Measurements from ENCODE around the gene SLC7A1. TPM values are rescaled to one million over a fixed set of nuclear protein-coding genes. Genes with fewer than 3 reads are reported as not detected.

The SLC7A1 gene
- total and polyA plus RNA-seq, 3 experiments from 2014 or later, result 7.2 to 161 (median 152) TPM

GRCh38 chr13:29532116-29532515, 63.4 kb downstream of the SLC7A1 start:
- DNase-seq, result no peak
- ChIA-PET POLR2A (no interaction called here), CTCF (no interaction called here)
- H3K27me3 ChIP-seq (ENCODE audit: insufficient read depth, low read length, poor library complexity, severe bottlenecking), result no peaks in the 10 kb centered on the region
- Mint-ChIP-seq H3K27me3 (no peaks in the 10 kb centered on the region), H3K9me3 (no peaks in the 10 kb centered on the region), H3K36me3 (peaks cover 5 to 80% (median 20%) of the 10 kb centered on the region in 3 donors), H3K4me3 (no peak overlapping the region), H3K27ac (peak overlapping the region in 1 of 8 donors; percentile 30), H3K4me1 (peaks cover 14 to 21% (median 20%) of the 10 kb centered on the region in 3 donors)
- no peaks in the 10 kb centered on the region for H3K4me1 ChIP-seq (ENCODE audit: insufficient read depth, low read length)
- H3K36me3 ChIP-seq (ENCODE audit: insufficient read depth, low read length), result peaks cover 18% of the 10 kb centered on the region
- no peak overlapping the region for H3K4me3 ChIP-seq (ENCODE audit: low read length)
- H3K9me3 ChIP-seq (ENCODE audit: low read length), result no peaks in the 10 kb centered on the region
- H3K27ac ChIP-seq (ENCODE audit: low read depth, low read length), result no peak overlapping the region

GRCh38 chr13:29530901-29531300, 64.6 kb downstream of the SLC7A1 start:
- Histone ChIP-seq H3K4me3 (ENCODE audit: low read length) (no peak overlapping the region), H3K9me3 (ENCODE audit: low read length) (no peaks in the 10 kb centered on the region), H3K27me3 (ENCODE audit: insufficient read depth, low read length, poor library complexity, severe bottlenecking) (no peaks in the 10 kb centered on the region), H3K36me3 (ENCODE audit: insufficient read depth, low read length) (peaks cover 20% of the 10 kb centered on the region), H3K27ac (ENCODE audit: low read depth, low read length) (no peak overlapping the region), H3K4me1 (ENCODE audit: insufficient read depth, low read length) (no peaks in the 10 kb centered on the region)
- Mint-ChIP-seq H3K27me3 (no peaks in the 10 kb centered on the region), H3K9me3 (no peaks in the 10 kb centered on the region), H3K27ac (peak overlapping the region in 1 of 8 donors; percentile 33), H3K4me1 (peaks cover 14 to 20% (median 17%) of the 10 kb centered on the region in 3 donors), H3K36me3 (peaks cover 5 to 84% (median 18%) of the 10 kb centered on the region in 3 donors), H3K4me3 (no peak overlapping the region)
- ChIA-PET CTCF (no interaction called here), POLR2A (no interaction called here)
- no peak for DNase-seq

- CTCF ChIA-PET, result interaction anchor here (0.9 kb wide), 1 partner anchor 21 kb away, joined by 3 read pairs; no protein-coding TSS in a partner anchor
- H3K9me3 ChIP-seq (ENCODE audit: low read length), result no peaks in the 10 kb centered on the region
- Mint-ChIP-seq H3K9me3 (no peaks in the 10 kb centered on the region), H3K27me3 (no peaks in the 10 kb centered on the region), H3K4me1 (peaks cover 14 to 20% (median 17%) of the 10 kb centered on the region in 3 donors), H3K36me3 (peaks cover 5 to 80% (median 17%) of the 10 kb centered on the region in 3 donors), H3K4me3 (peak overlapping the region in 4 of 7 donors; percentile 29 to 54 (median 46)), H3K27ac (peak overlapping the region in 7 of 8 donors; percentile 43 to 91 (median 83))
- H3K27ac ChIP-seq (ENCODE audit: low read depth, low read length), result no peak overlapping the region
- peak in 4 of 5 donors; percentile 5 to 54 (median 29) for DNase-seq
- POLR2A ChIA-PET, result no interaction called here
- no peak overlapping the region for H3K4me3 ChIP-seq (ENCODE audit: low read length)
- H3K4me1 ChIP-seq (ENCODE audit: insufficient read depth, low read length), result no peaks in the 10 kb centered on the region
- H3K27me3 ChIP-seq (ENCODE audit: insufficient read depth, low read length, poor library complexity, severe bottlenecking), result no peaks in the 10 kb centered on the region
- H3K36me3 ChIP-seq (ENCODE audit: insufficient read depth, low read length), result peaks cover 20% of the 10 kb centered on the region
These were observed 65.7 kb downstream of the SLC7A1 start for GRCh38 chr13:29529754-29530153.

- H3K9me3 Mint-ChIP-seq, result no peaks in the 10 kb centered on the region
- no peak overlapping the region for H3K27ac ChIP-seq (ENCODE audit: low read depth, low read length)
- H3K4me1 ChIP-seq (ENCODE audit: insufficient read depth, low read length), result no peaks in the 10 kb centered on the region
- H3K9me3 ChIP-seq (ENCODE audit: low read length), result no peaks in the 10 kb centered on the region
- CTCF ChIA-PET, result interaction anchor here (2.0 kb wide), 1 partner anchor 19 kb away, joined by 6 read pairs; no protein-coding TSS in a partner anchor
- peaks cover 5 to 85% (median 13%) of the 10 kb centered on the region in 3 donors for H3K36me3 Mint-ChIP-seq
- H3K27ac Mint-ChIP-seq, result peak overlapping the region in 1 of 8 donors; percentile 43
- peaks cover 22% of the 10 kb centered on the region for H3K36me3 ChIP-seq (ENCODE audit: insufficient read depth, low read length)
- H3K27me3 Mint-ChIP-seq, result no peaks in the 10 kb centered on the region
- H3K4me3 Mint-ChIP-seq, result no peak overlapping the region
- POLR2A ChIA-PET, result no interaction called here
- H3K27me3 ChIP-seq (ENCODE audit: insufficient read depth, low read length, poor library complexity, severe bottlenecking), result no peaks in the 10 kb centered on the region
- H3K4me3 ChIP-seq (ENCODE audit: low read length), result no peak overlapping the region
- DNase-seq, result no peak
- H3K4me1 Mint-ChIP-seq, result peaks cover 14 to 20% (median 17%) of the 10 kb centered on the region in 3 donors
These were observed 67.6 kb downstream of the SLC7A1 start for GRCh38 chr13:29527916-29528315.

- Histone ChIP-seq H3K36me3 (ENCODE audit: insufficient read depth, low read length) (peaks cover 22% of the 10 kb centered on the region), H3K4me3 (ENCODE audit: low read length) (no peak overlapping the region), H3K27ac (ENCODE audit: low read depth, low read length) (no peak overlapping the region), H3K9me3 (ENCODE audit: low read length) (no peaks in the 10 kb centered on the region), H3K27me3 (ENCODE audit: insufficient read depth, low read length, poor library complexity, severe bottlenecking) (no peaks in the 10 kb centered on the region), H3K4me1 (ENCODE audit: insufficient read depth, low read length) (no peaks in the 10 kb centered on the region)
- no peaks in the 10 kb centered on the region for H3K27me3 Mint-ChIP-seq
- H3K4me1 Mint-ChIP-seq, result peaks cover 14 to 20% (median 17%) of the 10 kb centered on the region in 3 donors
- no peak overlapping the region for H3K27ac Mint-ChIP-seq
- H3K4me3 Mint-ChIP-seq, result no peak overlapping the region
- no peaks in the 10 kb centered on the region for H3K9me3 Mint-ChIP-seq
- CTCF ChIA-PET, result interaction anchor here (2.0 kb wide), 1 partner anchor 19 kb away, joined by 6 read pairs; no protein-coding TSS in a partner anchor
- POLR2A ChIA-PET, result no interaction called here
- peaks cover 5 to 85% (median 13%) of the 10 kb centered on the region in 3 donors for H3K36me3 Mint-ChIP-seq
- DNase-seq, result no peak
These were observed 68.0 kb downstream of the SLC7A1 start for GRCh38 chr13:29527511-29527910.

- H3K27me3 ChIP-seq (ENCODE audit: insufficient read depth, low read length, poor library complexity, severe bottlenecking), result no peaks in the 10 kb centered on the region
- H3K27ac ChIP-seq (ENCODE audit: low read depth, low read length), result no peak overlapping the region
- POLR2A ChIA-PET, result no interaction called here
- peak overlapping the region in 1 of 8 donors; percentile 72 for H3K27ac Mint-ChIP-seq
- H3K4me1 Mint-ChIP-seq, result peaks cover 14 to 20% (median 17%) of the 10 kb centered on the region in 3 donors
- H3K9me3 ChIP-seq (ENCODE audit: low read length), result no peaks in the 10 kb centered on the region
- H3K4me3 Mint-ChIP-seq, result no peak overlapping the region
- CTCF ChIA-PET, result interaction anchor here (2.0 kb wide), 1 partner anchor 18 kb away, joined by 6 read pairs; no protein-coding TSS in a partner anchor
- no peaks in the 10 kb centered on the region for H3K4me1 ChIP-seq (ENCODE audit: insufficient read depth, low read length)
- DNase-seq, result no peak
- H3K9me3 Mint-ChIP-seq, result no peaks in the 10 kb centered on the region
- no peaks in the 10 kb centered on the region for H3K27me3 Mint-ChIP-seq
- no peak overlapping the region for H3K4me3 ChIP-seq (ENCODE audit: low read length)
- peaks cover 25% of the 10 kb centered on the region for H3K36me3 ChIP-seq (ENCODE audit: insufficient read depth, low read length)
- H3K36me3 Mint-ChIP-seq, result peaks cover 5 to 85% (median 17%) of the 10 kb centered on the region in 3 donors
These were observed 68.7 kb downstream of the SLC7A1 start for GRCh38 chr13:29526741-29527140.

GRCh38 chr13:29525757-29526156, 69.7 kb downstream of the SLC7A1 start:
- Mint-ChIP-seq H3K36me3 (peaks cover 5 to 86% (median 17%) of the 10 kb centered on the region in 3 donors), H3K9me3 (no peaks in the 10 kb centered on the region), H3K4me1 (peaks cover 13 to 20% (median 16%) of the 10 kb centered on the region in 3 donors), H3K27me3 (no peaks in the 10 kb centered on the region), H3K27ac (peak overlapping the region in 1 of 8 donors; percentile 61), H3K4me3 (no peak overlapping the region)
- no peak for DNase-seq
- no peak overlapping the region for H3K4me3 ChIP-seq (ENCODE audit: low read length)
- no peaks in the 10 kb centered on the region for H3K4me1 ChIP-seq (ENCODE audit: insufficient read depth, low read length)
- no peak overlapping the region for H3K27ac ChIP-seq (ENCODE audit: low read depth, low read length)
- no peaks in the 10 kb centered on the region for H3K27me3 ChIP-seq (ENCODE audit: insufficient read depth, low read length, poor library complexity, severe bottlenecking)
- no peaks in the 10 kb centered on the region for H3K9me3 ChIP-seq (ENCODE audit: low read length)
- H3K36me3 ChIP-seq (ENCODE audit: insufficient read depth, low read length), result peaks cover 29% of the 10 kb centered on the region
- ChIA-PET CTCF (no interaction called here), POLR2A (no interaction called here)

- Histone ChIP-seq H3K9me3 (ENCODE audit: low read length) (no peaks in the 10 kb centered on the region), H3K4me3 (ENCODE audit: low read length) (no peak overlapping the region), H3K27me3 (ENCODE audit: insufficient read depth, low read length, poor library complexity, severe bottlenecking) (no peaks in the 10 kb centered on the region), H3K4me1 (ENCODE audit: insufficient read depth, low read length) (no peaks in the 10 kb centered on the region), H3K27ac (ENCODE audit: low read depth, low read length) (no peak overlapping the region), H3K36me3 (ENCODE audit: insufficient read depth, low read length) (peaks cover 29% of the 10 kb centered on the region)
- no peak overlapping the region for H3K27ac Mint-ChIP-seq
- H3K27me3 Mint-ChIP-seq, result peaks cover 0 to 1% of the 10 kb centered on the region in 2 donors
- H3K4me1 Mint-ChIP-seq, result peaks cover 4 to 9% (median 5%) of the 10 kb centered on the region in 3 donors
- ChIA-PET CTCF (no interaction called here), POLR2A (no interaction called here)
- no peak overlapping the region for H3K4me3 Mint-ChIP-seq
- no peaks in the 10 kb centered on the region for H3K9me3 Mint-ChIP-seq
- no peak for DNase-seq
- H3K36me3 Mint-ChIP-seq, result peaks cover 5 to 85% (median 21%) of the 10 kb centered on the region in 3 donors
These were observed 70.8 kb downstream of the SLC7A1 start for GRCh38 chr13:29524641-29525040.

Data from CD8-positive, alpha-beta memory T cell (primary cell).